Spleen (tissue), 11 donors: ENCODE measurements around the gene APEH. TPM values are rescaled to one million over a fixed set of nuclear protein-coding genes. Genes with fewer than 3 reads are reported as not detected.

Experiments used
- DNase-seq: peaks from one replicate; pipeline ENCODE4 v3.0.0-alpha.2; 2020
- H3K27ac ChIP-seq, 8 donors: fragments of 200-600 bp; sonication (generic) in 7 of 8; 1 replicate in 4 of 8; 2 replicates in 4 of 8; pipeline versions ENCODE4 v1.5.0 to v1.8.0; 2016 to 2021; ENCODE audit warnings: inconsistent platforms in 4 of 8, mild to moderate bottlenecking in 4 of 8, moderate library complexity in 1 of 8
- H3K27me3 ChIP-seq, 7 donors: fragments of 200-600 bp; sonication (generic) in 6 of 7; replicated peaks in 1 of 7; 1 replicate in 4 of 7; 2 replicates in 3 of 7; pipeline versions ENCODE4 v1.5.0 to v1.8.0; 2016 to 2021; ENCODE audit warnings: inconsistent platforms in 3 of 7, mild to moderate bottlenecking in 1 of 7
- H3K36me3 ChIP-seq, 6 donors: fragments of 200-600 bp; sonication (generic) in 5 of 6; 1 replicate in 4 of 6; 2 replicates in 2 of 6; pipeline versions ENCODE4 v1.5.0 to v1.8.0; 2016 to 2021; ENCODE audit warnings: inconsistent platforms in 2 of 6
- H3K4me1 ChIP-seq, 6 donors: fragments of 200-600 bp; sonication (generic) in 5 of 6; 1 replicate in 3 of 6; 2 replicates in 3 of 6; pipeline versions ENCODE4 v1.5.0 to v1.8.0; 2016 to 2021; ENCODE audit warnings: inconsistent platforms in 3 of 6
- H3K4me3 ChIP-seq, 8 donors: fragments of 200-600 bp; sonication (generic) in 7 of 8; 1 replicate in 4 of 8; 2 replicates in 4 of 8; pipeline versions ENCODE4 v1.5.0 to v1.8.0; 2016 to 2021; ENCODE audit warnings: inconsistent platforms in 4 of 8, mild to moderate bottlenecking in 4 of 8, moderate library complexity in 2 of 8
- H3K9me3 ChIP-seq, 8 donors: fragments of 200-600 bp; sonication (generic) in 7 of 8; 1 replicate in 4 of 8; 2 replicates in 4 of 8; pipeline versions ENCODE4 v1.5.0 to v1.8.0; 2016 to 2021; ENCODE audit warnings: inconsistent platforms in 4 of 8
- CTCF ChIP-seq, 11 experiments: fragments of 200-600 bp in 7 of 11; fragments of 450-650 bp in 4 of 11; sonication (generic) in 4 of 11; IDR thresholded peaks in 8 of 11; conservative IDR thresholded peaks in 3 of 11; 1 replicate in 7 of 11; 2 replicates in 4 of 11; pipeline versions ENCODE4 v1.4.0 to v1.8.0; 2016 to 2021; ENCODE audit warnings: antibody characterized with exemption in 11 of 11, inconsistent platforms in 4 of 11, mild to moderate bottlenecking in 1 of 11
- POLR2A ChIP-seq, 3 donors: fragments of 450-650 bp; IDR thresholded peaks; one replicate each; pipeline ENCODE4 v1.5.1; 2017; ENCODE audit warnings: antibody characterized with exemption in 3 of 3, mild to moderate bottlenecking in 1 of 3
- POLR2AphosphoS5 ChIP-seq, 3 donors: sonication (generic); formaldehyde crosslinking; IDR thresholded peaks; one replicate each; pipeline ENCODE4 v1.5.1; 2017; ENCODE audit warnings: antibody characterized with exemption in 3 of 3
- whole genome bisulfite sequencing, 5 donors: extraction: QIAGEN DNeasy Blood & Tissue Kit in 3 of 5; methylation state at CpG; one replicate each; pipeline versions ENCODE4 v1.1.5 to v1.1.7; 2013 to 2018; 5-methylcytosine and 5-hydroxymethylcytosine counted together
- intact Hi-C: fragments of 100-400 bp; cut with DNase I; formaldehyde crosslinking; loops from one replicate; pipeline ENCODE4 v1.15.0; 2023; ENCODE audit warnings: low total_unique reads
- polyA plus RNA-seq, 3 donors: library from polyadenylated mRNA; stranded (reverse); fragments of 200-250 nt; gene quantifications; one replicate each; pipeline ENCODE4 v1.2.1, GENCODE V29; 2013
- total RNA-seq, 7 donors: library from RNA; depleted of rRNA in 3 of 7; stranded (reverse); fragments of >200 nt in 3 of 7; fragmentation: NEBNext Ultra II Directional in 4 of 7; extraction: Animal tissue kit (Norgen Biotek cat#: 25700) in 4 of 7; gene quantifications; one replicate each; pipeline versions ENCODE4 v1.1.0 to v1.2.1, GENCODE V29; 2016 to 2021
- donor health status: healthy with polysubstance abuse.
- donor health status: DM: no; HTN: no; CAD: no; lungs with moderate emphysema.
- donor health status: DM: no; HTN: no; CAD: no.
- donor health status: Bipolar disorder and iron deficiency.
- donor health status: healthy.
- donor health status: DM: no; HTN: no; CAD: no.
- donor health status: DM: yes; HTN: yes; CAD: no.

The APEH gene
- total and polyA plus RNA-seq, 10 donors: 29.6 to 89.5 (median 66.2) TPM

GRCh38 chr3:49659756-49660155, 14.4 kb upstream of the APEH start:
- no peaks in the 10 kb centered on the region for H3K36me3 ChIP-seq
- H3K4me1 ChIP-seq: no peaks in the 10 kb centered on the region
- no peak overlapping the region for H3K27ac ChIP-seq
- peaks cover 0 to 20% (median 0%) of the 10 kb centered on the region in 7 donors for H3K27me3 ChIP-seq
- TF ChIP-seq CTCF (IDR thresholded peaks at IDR 0.05 in 8 of 11, conservative IDR thresholded peaks at IDR 0.05 in 3 of 11) (no peak), POLR2A (IDR thresholded peaks at IDR 0.05) (no peak), POLR2AphosphoS5 (IDR thresholded peaks at IDR 0.05) (no peak)
- no peak for DNase-seq
- no peaks in the 10 kb centered on the region for H3K9me3 ChIP-seq
- intact Hi-C loops: no loop called here
- H3K4me3 ChIP-seq: no peak overlapping the region
- 53 to 66% (median 64%) methylated on average over 4 of the region's 4 CpGs for WGBS, 5 donors

- 83 to 92% (median 88%) methylated on average over 11 to 14 of the region's 14 CpGs for WGBS, 5 donors
- no peak for DNase-seq
- intact Hi-C loops: no loop called here
- TF ChIP-seq POLR2A (IDR thresholded peaks at IDR 0.05): no peak
- no peak for TF ChIP-seq CTCF (IDR thresholded peaks at IDR 0.05 in 8 of 11, conservative IDR thresholded peaks at IDR 0.05 in 3 of 11)
- TF ChIP-seq POLR2AphosphoS5 (IDR thresholded peaks at IDR 0.05): no peak
- H3K4me3 ChIP-seq: no peak overlapping the region
- H3K27me3 ChIP-seq: peaks cover 0 to 20% (median 0%) of the 10 kb centered on the region in 7 donors
- H3K4me1 ChIP-seq: peaks cover 0 to 7% (median 0%) of the 10 kb centered on the region in 6 donors
- H3K36me3 ChIP-seq: no peaks in the 10 kb centered on the region
- H3K27ac ChIP-seq: no peak overlapping the region
- no peaks in the 10 kb centered on the region for H3K9me3 ChIP-seq
Observed at GRCh38 chr3:49661281-49661680, 12.9 kb upstream of the APEH start.

DNA sequence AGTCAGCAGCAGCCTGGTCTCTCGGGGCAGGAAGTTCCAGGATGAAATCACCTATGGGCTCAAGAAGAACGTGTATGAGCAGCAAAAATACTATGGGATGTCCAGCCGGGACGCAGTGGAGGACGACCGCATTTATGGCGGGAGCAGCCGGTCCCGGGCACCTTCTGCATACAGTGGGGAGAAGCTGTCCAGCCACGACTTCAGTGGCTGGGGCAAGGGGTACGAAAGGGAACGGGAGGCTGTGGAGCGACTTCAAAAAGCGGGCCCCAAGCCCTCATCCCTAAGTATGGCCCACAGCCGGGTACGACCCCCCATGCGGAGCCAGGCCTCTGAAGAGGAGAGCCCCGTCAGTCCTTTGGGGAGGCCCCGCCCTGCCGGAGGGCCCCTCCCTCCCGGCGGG, 12.1 kb upstream of the APEH start:
- Histone ChIP-seq H3K4me1 (peaks cover 0 to 7% (median 0%) of the 10 kb centered on the region in 6 donors), H3K27me3 (peaks cover 0 to 12% (median 0%) of the 10 kb centered on the region in 7 donors), H3K9me3 (no peaks in the 10 kb centered on the region), H3K36me3 (no peaks in the 10 kb centered on the region), H3K4me3 (no peak overlapping the region), H3K27ac (no peak overlapping the region)
- no peak for DNase-seq
- intact Hi-C loops: no loop called here
- 84 to 91% (median 87%) methylated on average over 13 to 22 of the region's 22 CpGs for WGBS, 5 donors
- TF ChIP-seq POLR2AphosphoS5 (IDR thresholded peaks at IDR 0.05) (no peak), CTCF (IDR thresholded peaks at IDR 0.05 in 8 of 11, conservative IDR thresholded peaks at IDR 0.05 in 3 of 11) (no peak), POLR2A (IDR thresholded peaks at IDR 0.05) (no peak)

GRCh38 chr3:49662720-49663413, 11.3 kb upstream of the APEH start:
- H3K9me3 ChIP-seq: no peaks in the 10 kb centered on the region
- no peak overlapping the region for H3K4me3 ChIP-seq
- 88 to 96% (median 96%) methylated on average over 11 to 34 of the region's 34 CpGs for WGBS, 5 donors
- H3K36me3 ChIP-seq: no peaks in the 10 kb centered on the region
- TF ChIP-seq POLR2A (IDR thresholded peaks at IDR 0.05) (no peak), POLR2AphosphoS5 (IDR thresholded peaks at IDR 0.05) (no peak), CTCF (IDR thresholded peaks at IDR 0.05 in 8 of 11, conservative IDR thresholded peaks at IDR 0.05 in 3 of 11) (no peak)
- DNase-seq: no peak
- H3K27ac ChIP-seq: no peak overlapping the region
- intact Hi-C loops: no loop called here
- peaks cover 0 to 8% (median 0%) of the 10 kb centered on the region in 7 donors for H3K27me3 ChIP-seq
- H3K4me1 ChIP-seq: peaks cover 0 to 7% (median 0%) of the 10 kb centered on the region in 6 donors
